Activated T-helper 9 cell treated with anti-CD3 and anti-CD28 coated beads, Interleukin-2, amount 50 U/mL, for 16 hours (primary cell): ENCODE measurements around the gene ARFGAP1.
"Not testable (repeated sequence)": the region's sequence is repeated elsewhere in the genome, so short reads cannot be mapped to it uniquely, and the experiment has no call there.

Experiments
- DNase-seq: peaks from one replicate; pipeline ENCODE4 v3.0.0-alpha.2; 2020; ENCODE audit warnings: low read depth

ARFGAP1 gene

GRCh38 chr20:63292292-63292701, 19.7 kb downstream of the ARFGAP1 start:
- DNase-seq, result no peak

GRCh38 chr20:63292904-63293303, 20.3 kb downstream of the ARFGAP1 start, which contains the start of gene COL20A1:
TSS of gene COL20A1 (plus strand) at chr20:63293186. CDS start at chr20:63295108, 1,922 bp downstream.
- DNase-seq, result no peak

- DNase-seq, result no peak
Measured at GRCh38 chr20:63293456-63293855, 20.8 kb downstream of the ARFGAP1 start.

- DNase-seq, result no peak
Measured at GRCh38 chr20:63293871-63294535, 21.4 kb downstream of the ARFGAP1 start.

GRCh38 chr20:63294536-63294900, 21.9 kb downstream of the ARFGAP1 start:
- DNase-seq, result no peak

- no peak for DNase-seq
Measured at GRCh38 chr20:63295018-63295417, 22.4 kb downstream of the ARFGAP1 start.

- DNase-seq, result no peak
Measured at GRCh38 chr20:63295422-63295821, 22.8 kb downstream of the ARFGAP1 start.

- DNase-seq, result no peak
Measured at GRCh38 chr20:63295846-63296245, 23.2 kb downstream of the ARFGAP1 start.

- DNase-seq, result no peak
Measured at GRCh38 chr20:63296531-63297299, 24.1 kb downstream of the ARFGAP1 start.

GRCh38 chr20:63297371-63297781, 24.8 kb downstream of the ARFGAP1 start:
- no peak for DNase-seq

GRCh38 chr20:63297796-63298572, 25.4 kb downstream of the ARFGAP1 start:
- DNase-seq, result no peak

GRCh38 chr20:63298731-63299312, 26.2 kb downstream of the ARFGAP1 start:
- DNase-seq, result no peak

- DNase-seq, result no peak
Measured at GRCh38 chr20:63301671-63302070, 29.1 kb downstream of the ARFGAP1 start.

GRCh38 chr20:63303095-63303666, 30.6 kb downstream of the ARFGAP1 start:
- DNase-seq, result no peak

GRCh38 chr20:63305393-63305792, 32.8 kb downstream of the ARFGAP1 start:
- DNase-seq, result no peak

- not testable (repeated sequence) for DNase-seq
Measured at GRCh38 chr20:63305933-63306672, 33.5 kb downstream of the ARFGAP1 start.

- no peak for DNase-seq
Measured at GRCh38 chr20:63306673-63307537, 34.3 kb downstream of the ARFGAP1 start.

- no peak for DNase-seq
Measured at GRCh38 chr20:63307538-63308217, 35.1 kb downstream of the ARFGAP1 start.

GRCh38 chr20:63308218-63308911, 35.8 kb downstream of the ARFGAP1 start:
- no peak for DNase-seq
